Endothelial cell of umbilical vein (primary cell): Measurements from ENCODE around the gene MLC1. TPM values are rescaled to one million over a fixed set of nuclear protein-coding genes. Genes with fewer than 3 reads are reported as not detected.

ENCODE experiments used
- BruUV-seq: library from RNA; stranded (reverse); fragments of 400-500 nt; replicated peaks from 2 replicates; lab custom pipeline; 2021; lab: Mats Ljungman, UMichigan
- CTCF ChIA-PET: fragments of 300-600, 350-600 bp; sonication (Branson Sonifier 250); formaldehyde crosslinking; loops from one replicate; lab custom pipeline; 2021; ENCODE audit warnings: antibody characterized with exemption, inconsistent platforms; lab: Charles Lee
- POLR2A ChIA-PET: fragments of 300-600, 350-600 bp; sonication (Branson Sonifier 250); formaldehyde crosslinking; loops from one replicate; lab custom pipeline; 2021; ENCODE audit warnings: antibody characterized with exemption, inconsistent platforms; lab: Charles Lee
- DNase-seq: peaks from one replicate; pipeline ENCODE4 v3.0.0-alpha.2; 2011; ENCODE audit warnings: low read depth, low spot score
- FAIRE-seq: peaks from 2 replicates; lab custom pipeline; 2011; peaks lifted over from hg19 to GRCh38; lab: Jason Lieb, UNC
- H2AFZ ChIP-seq: 2 replicates; pipeline ENCODE4 v1.6.0; 2012; ENCODE audit warnings: low read depth, low read length, control low read depth, inconsistent platforms
- H3K27ac ChIP-seq: 2 replicates; pipeline ENCODE4 v1.5.1; 2011; ENCODE audit warnings: low read depth, mild to moderate bottlenecking, control low read depth, low read length, moderate library complexity; ENCODE audit not compliant: insufficient read depth
- H3K27me3 ChIP-seq, 2 experiments: 2 replicates each; pipeline versions ENCODE4 v1.6.0 to v1.6.1; 2011; ENCODE audit warnings: low read length in 2 of 2, mixed read lengths in 1 of 2; ENCODE audit not compliant: control insufficient read depth in 2 of 2, insufficient read depth in 2 of 2
- H3K36me3 ChIP-seq, 2 experiments: 2 replicates in 1 of 2; 3 replicates in 1 of 2; pipeline ENCODE4 v1.5.1; 2011; ENCODE audit warnings: low read length in 2 of 2, mild to moderate bottlenecking in 1 of 2, moderate library complexity in 1 of 2; ENCODE audit not compliant: control insufficient read depth in 2 of 2, insufficient read depth in 2 of 2; ENCODE audit errors: extremely low read depth in 1 of 2
- H3K4me1 ChIP-seq: 3 replicates; pipeline ENCODE4 v1.5.1; 2011; ENCODE audit warnings: mild to moderate bottlenecking, low read length; ENCODE audit not compliant: control insufficient read depth, insufficient read depth; ENCODE audit errors: extremely low read depth
- H3K4me2 ChIP-seq: 2 replicates; pipeline ENCODE4 v1.6.1; 2011; ENCODE audit warnings: low read length, control low read depth, mixed read lengths; ENCODE audit not compliant: insufficient read depth
- H3K4me3 ChIP-seq, 3 experiments: fragments of 200-600 bp in 1 of 3; sonication (generic), shearing (Covaris generic) in 1 of 3; replicated peaks in 1 of 3; 2 replicates each; pipeline ENCODE4 v1.5.1; 2011 to 2016; ENCODE audit warnings: control low read depth in 3 of 3, low read length in 3 of 3, mild to moderate bottlenecking in 2 of 3, inconsistent platforms in 1 of 3, low read depth in 1 of 3, moderate library complexity in 1 of 3; ENCODE audit not compliant: insufficient read depth in 1 of 3
- H3K79me2 ChIP-seq: 2 replicates; pipeline ENCODE4 v1.6.0; 2012; ENCODE audit warnings: low read length, inconsistent platforms; ENCODE audit not compliant: control insufficient read depth, insufficient read depth
- H3K9ac ChIP-seq: replicated peaks from 2 replicates; pipeline ENCODE3; 2011; ENCODE audit warnings: low read length, control low read depth; ENCODE audit not compliant: insufficient read depth; ENCODE audit errors: extremely low read depth
- H3K9me1 ChIP-seq: replicated peaks from 3 replicates; pipeline ENCODE4 v1.6.0; 2011; ENCODE audit warnings: mild to moderate bottlenecking, low read length; ENCODE audit not compliant: control insufficient read depth, insufficient read depth; ENCODE audit errors: extremely low read depth
- H3K9me3 ChIP-seq: replicated peaks from 2 replicates; pipeline ENCODE4 v1.5.1; 2012; ENCODE audit warnings: low read length, inconsistent platforms; ENCODE audit not compliant: control insufficient read depth, insufficient read depth
- H4K20me1 ChIP-seq: replicated peaks from 2 replicates; pipeline ENCODE3; 2011; ENCODE audit warnings: mild to moderate bottlenecking, low read length; ENCODE audit not compliant: control insufficient read depth, insufficient read depth; ENCODE audit errors: extremely low read depth
- CTCF ChIP-seq, 2 donors: IDR thresholded peaks; 1 replicate in 1 of 2; 2 replicates in 1 of 2; pipeline ENCODE4 v1.5.1; 2011; ENCODE audit warnings: low read length in 2 of 2, mild to moderate bottlenecking in 2 of 2, moderate library complexity in 2 of 2, control low read depth in 1 of 2, inconsistent platforms in 1 of 2, low read depth in 1 of 2; ENCODE audit not compliant: insufficient read depth in 1 of 2; ENCODE audit errors: extremely low read depth in 1 of 2
- EZH2 ChIP-seq: IDR thresholded peaks from 2 replicates; pipeline ENCODE4 v1.6.1; 2012; ENCODE audit warnings: borderline replicate concordance, low read depth, mild to moderate bottlenecking, moderate library complexity, low read length, inconsistent platforms; ENCODE audit not compliant: severe bottlenecking
- FOS ChIP-seq: IDR thresholded peaks from 2 replicates; pipeline ENCODE4 v1.6.1; 2011; ENCODE audit warnings: mild to moderate bottlenecking, low read length, moderate library complexity, borderline replicate concordance; ENCODE audit not compliant: insufficient read depth
- GATA2 ChIP-seq: IDR thresholded peaks from 2 replicates; pipeline ENCODE4 v1.7.0; 2011; ENCODE audit warnings: low read depth, mild to moderate bottlenecking, moderate library complexity, mixed read lengths, low read length; ENCODE audit not compliant: insufficient read length, insufficient read depth
- JUN ChIP-seq: IDR thresholded peaks from 2 replicates; pipeline ENCODE4 v1.6.1; 2011; ENCODE audit warnings: borderline replicate concordance, low read depth; ENCODE audit not compliant: insufficient read length, insufficient read depth
- MAX ChIP-seq: IDR thresholded peaks from 2 replicates; pipeline ENCODE4 v1.6.1; 2011; ENCODE audit not compliant: insufficient read depth, insufficient read length
- MYC ChIP-seq: IDR thresholded peaks from one replicate; pipeline ENCODE4 v1.6.1; 2011; ENCODE audit warnings: mild to moderate bottlenecking, low read depth, low read length
- POLR2A ChIP-seq: IDR thresholded peaks from 2 replicates; pipeline ENCODE4 v1.6.1; 2012; ENCODE audit warnings: low read depth, mild to moderate bottlenecking, control low read depth, low read length
- POLR2AphosphoS5 ChIP-seq: IDR thresholded peaks from 2 replicates; pipeline ENCODE4 v1.6.1; 2012; ENCODE audit warnings: low read depth, mild to moderate bottlenecking, control low read depth, low read length, moderate library complexity; ENCODE audit not compliant: insufficient read depth
- dilution Hi-C: fragments of 300-500 bp; cut with MboI; formaldehyde crosslinking; loops from one replicate; pipeline ENCODE4 v1.15.0; 2019; ENCODE audit warnings: low sequenced_read_pairs; ENCODE audit not compliant: extremely low pct_ligation_motif_present
- intact Hi-C: fragments of 100-400 bp; cut with micrococcal nuclease; formaldehyde crosslinking; loops from one replicate; pipeline ENCODE4 v1.10.0; 2022
- polyA plus RNA-seq, 4 experiments: library from polyadenylated mRNA; depleted of rRNA in 3 of 4; stranded (reverse) in 3 of 4; unstranded in 1 of 4; fragments of >200 nt; gene quantifications; 2 replicates each; pipeline versions ENCODE4 v1.2.1 to v1.2.3, GENCODE V29; 2011 to 2012; ENCODE audit warnings: missing spikeins in 1 of 4
- total RNA-seq: library from RNA; stranded (reverse); gene quantifications from 2 replicates; pipeline ENCODE4 v1.2.3, GENCODE V29; 2021

MLC1 gene
- total and polyA plus RNA-seq, 2 donors (not counting 3 experiments of a cell fraction or from before 2014, with no cell fraction given) = not detected

GRCh38 chr22:50014053-50014501 lies 71.1 kb downstream of the MLC1 start:
- dilution Hi-C loops = no loop called here
- no peak overlapping the region for H2AFZ ChIP-seq
- H3K36me3 ChIP-seq = no peaks in the 10 kb centered on the region
- no peak overlapping the region for H3K4me3 ChIP-seq
- H3K4me2 ChIP-seq = no peak overlapping the region
- no peaks in the 10 kb centered on the region for H3K79me2 ChIP-seq
- FAIRE-seq (no peak), DNase-seq (no peak)
- no peaks in the 10 kb centered on the region for H3K4me1 ChIP-seq
- ChIA-PET POLR2A (no interaction called here), CTCF (interaction anchor here (1.2 to 1.9 kb wide), 3 partner anchors 10 to 83 kb away, joined by 3 to 9 read pairs (median 5); no protein-coding TSS in a partner anchor)
- no peaks in the 10 kb centered on the region for H3K9me3 ChIP-seq
- H3K27me3 ChIP-seq = peaks cover 37 to 52% of the 10 kb centered on the region in 2 experiments
- H3K27ac ChIP-seq = no peak overlapping the region
- H3K9ac ChIP-seq = no peak overlapping the region
- H3K9me1 ChIP-seq = no peaks in the 10 kb centered on the region
- no peaks in the 10 kb centered on the region for H4K20me1 ChIP-seq
- TF ChIP-seq JUN (no peak), POLR2AphosphoS5 (no peak), POLR2A (no peak), CTCF (IDR thresholded peaks at IDR 0.05; ENCODE audit: extremely low read depth in 1 of 2, insufficient read depth in 1 of 2, low read depth in 1 of 2, low read length in 2 of 2) (no peak), FOS (no peak), GATA2 (no peak), MAX (no peak), EZH2 (no peak), MYC (no peak)
- intact Hi-C loops = no loop called here
- BruUV-seq = no TSS peak
